ENCODE data around the gene NUP98.
A peak's percentile ranks its signal among the peaks of the same experiment; 100 is the strongest.
"Not testable (repeated sequence)": the region's sequence is repeated elsewhere in the genome, so short reads cannot be mapped to it uniquely, and the experiment has no call there.

The NUP98 gene

DNA sequence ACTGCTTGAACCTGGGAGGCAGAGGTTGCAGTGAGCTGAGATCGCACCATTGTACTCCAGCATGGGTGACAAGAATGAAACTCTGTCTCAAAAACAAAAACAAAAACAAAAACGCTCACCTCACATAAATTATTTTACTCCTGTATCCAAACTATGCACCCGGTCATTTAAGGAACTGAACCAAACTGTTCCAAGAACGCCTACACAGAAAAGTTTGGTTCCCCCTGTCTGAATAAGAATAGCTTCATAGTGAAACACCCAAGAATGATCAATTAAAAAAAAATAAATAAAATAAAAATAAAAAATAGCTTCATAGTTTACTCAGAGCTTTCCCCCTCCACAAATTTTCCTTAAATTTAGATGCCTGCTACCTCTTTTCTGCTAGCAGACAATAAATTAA lies 13.7 kb downstream of the NUP98 start:
- FAIRE-seq = no peak
- TF ChIP-seq POLR2A (IDR thresholded peaks at IDR 0.05; ENCODE audit: low read depth, low read length) (no peak), SPI1 (IDR thresholded peaks at IDR 0.05; ENCODE audit: low read depth, low read length) (peak; percentile 36; the same call in 1 of the 2 replicates)
- DNase-seq (ENCODE audit: insufficient read length, low spot score) = no peak

DNA sequence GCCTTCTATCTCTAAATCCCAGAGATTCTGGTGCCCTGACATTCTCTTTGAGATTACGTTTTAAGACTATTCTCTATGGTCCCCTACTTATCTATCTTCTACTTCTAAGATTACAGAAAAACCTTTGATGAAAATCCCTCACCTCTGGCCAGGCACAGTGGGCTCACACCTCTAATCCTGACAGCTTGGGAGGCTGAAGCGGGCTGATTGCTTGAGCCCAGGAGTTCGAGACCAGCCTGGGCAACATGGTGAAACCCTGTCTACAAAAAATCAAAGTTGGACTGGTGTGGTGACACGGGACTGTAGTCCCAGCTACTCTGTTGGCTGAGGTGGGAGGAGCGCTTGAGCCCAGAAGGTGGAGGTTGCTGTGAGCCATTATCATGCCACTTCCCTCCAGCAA lies 14.4 kb downstream of the NUP98 start:
- DNase-seq (ENCODE audit: insufficient read length, low spot score) (no peak), FAIRE-seq (no peak)
- TF ChIP-seq POLR2A (IDR thresholded peaks at IDR 0.05; ENCODE audit: low read depth, low read length) (no peak), SPI1 (IDR thresholded peaks at IDR 0.05; ENCODE audit: low read depth, low read length) (0 out of 2 replicates have a peak, but pooled peaks have one; percentile 11), POLR2AphosphoS5 (IDR thresholded peaks at IDR 0.05; ENCODE audit: low read depth, low read length) (no peak), TAF1 (IDR thresholded peaks at IDR 0.05; ENCODE audit: low read depth, low read length) (no peak)

DNA sequence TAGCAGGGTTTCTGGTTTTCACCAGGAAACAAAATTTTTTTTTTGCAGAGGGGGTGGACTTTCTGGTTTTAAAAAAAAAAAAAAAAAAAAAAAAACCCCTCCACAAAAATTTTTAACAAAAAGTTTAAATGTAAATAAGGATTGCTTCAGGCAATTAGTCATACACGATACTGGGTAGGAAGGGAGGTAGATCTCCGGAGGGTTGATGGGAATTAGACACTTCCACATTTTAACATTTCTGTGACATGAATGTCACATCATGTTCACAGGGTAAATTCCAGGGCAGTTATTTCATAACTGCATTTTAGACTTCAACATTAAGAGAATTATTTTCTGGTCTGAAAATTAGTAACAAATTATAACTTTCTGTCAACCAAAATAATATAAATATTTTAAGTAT lies 15.9 kb downstream of the NUP98 start:
- DNase-seq (ENCODE audit: insufficient read length, low spot score) (no peak), FAIRE-seq (peak; percentile 47)
- no peak for TF ChIP-seq PAX5 (IDR thresholded peaks at IDR 0.05; ENCODE audit: insufficient read depth, low read length, severe bottlenecking)
- TF ChIP-seq SPI1 (IDR thresholded peaks at IDR 0.05; ENCODE audit: low read depth, low read length) = peak; percentile 43; the same call in 1 of the 2 replicates

DNA sequence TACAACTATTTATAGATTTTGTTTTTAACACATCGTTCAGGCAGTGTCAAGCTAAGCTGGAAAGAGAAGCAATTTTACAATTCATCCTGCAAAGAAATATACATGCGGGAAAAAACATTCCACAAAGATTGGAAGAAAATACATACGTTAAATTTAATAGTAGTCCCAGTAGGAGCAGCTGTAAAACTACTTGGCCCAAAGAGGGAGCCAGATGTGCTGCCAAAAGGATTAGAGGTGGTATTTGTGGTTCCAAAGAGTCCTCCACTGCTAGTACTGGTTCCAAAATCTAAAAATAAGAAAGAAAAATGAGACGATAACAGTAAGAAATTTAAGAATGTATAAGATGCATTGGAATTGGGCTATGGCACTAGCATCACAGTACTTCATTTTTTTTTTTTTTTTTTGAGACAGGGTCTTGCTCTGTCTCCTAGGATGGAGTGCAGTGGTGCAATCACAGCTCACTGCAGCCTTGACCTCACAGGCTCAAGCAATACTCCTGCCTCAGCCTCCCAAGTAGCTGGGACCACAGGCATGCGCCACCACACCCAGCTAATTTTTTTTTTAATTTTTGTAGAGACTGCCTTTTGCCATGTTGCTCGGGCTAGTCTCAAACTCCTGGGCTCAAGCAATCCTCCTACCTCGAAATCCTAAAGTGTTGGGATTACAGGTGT lies 21.5 kb downstream of the NUP98 start:
- TF ChIP-seq POLR2A (IDR thresholded peaks at IDR 0.05; ENCODE audit: low read depth, low read length) = no peak
- TF ChIP-seq PAX5 (IDR thresholded peaks at IDR 0.05; ENCODE audit: insufficient read depth, low read length, severe bottlenecking) = no peak
- no peak for TF ChIP-seq SPI1 (IDR thresholded peaks at IDR 0.05; ENCODE audit: low read depth, low read length)
- no peak for TF ChIP-seq POLR2AphosphoS5 (IDR thresholded peaks at IDR 0.05; ENCODE audit: low read depth, low read length)
- no peak for TF ChIP-seq TAF1 (IDR thresholded peaks at IDR 0.05; ENCODE audit: low read depth, low read length)
- no peak for TF ChIP-seq POU2F2 (IDR thresholded peaks at IDR 0.05; ENCODE audit: low read depth, low read length)
- no peak for DNase-seq (ENCODE audit: insufficient read length, low spot score)
- no peak for FAIRE-seq

DNA sequence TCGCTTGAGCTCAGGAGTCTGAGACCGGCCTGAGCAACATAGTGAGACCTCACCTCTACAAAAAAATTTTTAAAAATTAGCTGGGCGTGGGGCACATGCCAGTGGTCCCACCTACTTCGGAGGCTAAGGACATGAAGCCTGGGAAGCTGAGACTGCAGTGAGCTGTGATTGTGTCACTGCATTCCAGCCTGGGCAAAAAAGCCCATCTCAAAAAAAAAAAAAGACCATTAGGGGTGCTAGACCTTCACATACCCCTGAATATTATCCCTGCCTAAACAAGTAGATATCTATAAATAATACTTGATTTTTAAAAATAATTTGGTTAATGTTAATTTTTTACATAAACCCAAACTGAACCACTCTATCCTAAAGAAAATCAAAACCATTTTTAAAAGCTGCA lies 24.2 kb downstream of the NUP98 start:
- no peak for FAIRE-seq
- TF ChIP-seq SPI1 (IDR thresholded peaks at IDR 0.05; ENCODE audit: low read depth, low read length) = no peak
- TF ChIP-seq POLR2A (IDR thresholded peaks at IDR 0.05; ENCODE audit: low read depth, low read length) = no peak
- TF ChIP-seq PAX5 (IDR thresholded peaks at IDR 0.05; ENCODE audit: insufficient read depth, low read length, severe bottlenecking) = no peak
- TF ChIP-seq TAF1 (IDR thresholded peaks at IDR 0.05; ENCODE audit: low read depth, low read length) = no peak
- no peak for TF ChIP-seq POLR2AphosphoS5 (IDR thresholded peaks at IDR 0.05; ENCODE audit: low read depth, low read length)
- no peak for TF ChIP-seq POU2F2 (IDR thresholded peaks at IDR 0.05; ENCODE audit: low read depth, low read length)
- no peak for DNase-seq (ENCODE audit: insufficient read length, low spot score)

DNA sequence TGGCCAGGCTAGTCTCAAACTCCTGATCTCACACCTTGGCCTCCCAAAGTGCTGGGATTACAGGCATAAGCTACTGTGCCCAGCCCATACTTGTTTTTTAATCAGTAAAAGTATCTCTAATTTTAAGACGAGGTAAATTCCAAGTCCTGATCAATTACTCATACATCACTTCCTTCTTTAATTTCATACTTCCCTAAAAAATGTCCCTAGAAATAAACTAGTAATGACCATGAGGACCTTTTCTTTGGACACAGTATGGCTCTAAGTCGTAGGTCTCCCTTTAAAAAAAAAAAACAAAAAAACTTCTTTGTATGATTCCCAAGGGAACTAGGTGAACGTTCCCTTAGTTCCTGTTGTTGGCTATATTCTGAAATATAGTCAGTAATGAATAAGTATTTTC lies 29.8 kb downstream of the NUP98 start:
- TF ChIP-seq SPI1 (IDR thresholded peaks at IDR 0.05; ENCODE audit: low read depth, low read length) (no peak), POLR2AphosphoS5 (IDR thresholded peaks at IDR 0.05; ENCODE audit: low read depth, low read length) (no peak)
- FAIRE-seq = no peak
- no peak for DNase-seq (ENCODE audit: insufficient read length, low spot score)

DNA sequence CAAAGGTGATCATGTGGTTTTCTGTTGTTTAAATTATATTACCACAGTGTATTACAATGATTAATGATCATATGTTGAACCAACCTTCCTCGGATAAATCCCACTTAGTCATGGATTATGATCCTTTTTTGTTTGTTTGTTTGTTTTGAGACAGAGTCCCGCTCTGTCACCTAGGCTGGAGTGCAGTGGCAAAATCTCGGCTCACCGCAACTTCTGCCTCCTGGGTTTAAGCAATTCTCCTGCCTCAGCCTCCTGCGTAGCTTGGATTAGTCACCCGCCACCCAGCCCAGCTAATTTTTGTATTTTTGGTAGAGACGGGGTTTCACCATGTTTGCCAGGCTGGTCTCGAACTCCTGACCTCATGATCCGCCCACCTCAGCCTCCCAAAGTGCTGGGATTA lies 30.5 kb downstream of the NUP98 start:
- not testable (repeated sequence) for DNase-seq (ENCODE audit: insufficient read length, low spot score); FAIRE-seq

DNA sequence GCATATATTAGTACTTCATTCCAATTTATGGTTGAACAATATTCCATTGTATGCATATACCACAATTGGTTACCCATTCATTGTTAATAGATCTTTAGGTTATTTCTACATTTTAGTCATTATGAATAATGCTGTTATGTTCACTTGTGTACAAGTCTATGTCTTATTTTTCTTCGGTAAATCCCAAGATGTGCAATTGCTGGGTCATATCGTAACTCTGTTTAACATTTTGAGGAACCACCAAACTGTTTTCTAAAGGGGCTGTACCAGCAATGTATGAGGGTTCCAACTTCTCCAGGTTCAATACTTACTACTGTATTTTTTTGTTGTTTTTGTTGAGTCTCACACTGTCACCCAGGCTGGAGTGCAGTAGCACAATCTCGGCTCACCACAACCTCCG lies 33.1 kb downstream of the NUP98 start:
- DNase-seq (ENCODE audit: insufficient read length, low spot score) (no peak), FAIRE-seq (no peak)
- TF ChIP-seq SPI1 (IDR thresholded peaks at IDR 0.05; ENCODE audit: low read depth, low read length) (no peak), PAX5 (IDR thresholded peaks at IDR 0.05; ENCODE audit: insufficient read depth, low read length, severe bottlenecking) (no peak), POLR2A (IDR thresholded peaks at IDR 0.05; ENCODE audit: low read depth, low read length) (no peak), POU2F2 (IDR thresholded peaks at IDR 0.05; ENCODE audit: low read depth, low read length) (no peak), TAF1 (IDR thresholded peaks at IDR 0.05; ENCODE audit: low read depth, low read length) (no peak), POLR2AphosphoS5 (IDR thresholded peaks at IDR 0.05; ENCODE audit: low read depth, low read length) (no peak)

DNA sequence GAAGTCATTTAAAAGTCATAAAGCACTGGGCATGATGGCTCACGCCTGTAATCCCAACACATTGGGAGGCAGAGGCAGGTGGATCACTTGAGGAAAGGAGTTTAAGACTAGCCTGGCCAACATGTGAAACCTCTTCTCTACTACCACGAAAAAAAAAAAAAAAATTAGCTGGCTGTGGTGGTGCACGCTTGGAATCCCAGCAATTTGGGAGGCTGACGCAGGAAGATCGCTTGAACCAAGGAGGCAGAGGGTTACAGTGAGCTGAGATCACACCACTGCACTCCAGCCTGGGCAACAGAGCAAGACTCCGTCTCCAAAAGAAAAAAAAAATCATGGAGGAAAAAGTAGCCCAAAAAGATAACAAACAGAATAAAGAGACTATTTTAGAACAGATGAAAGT lies 42.2 kb downstream of the NUP98 start:
- no peak for FAIRE-seq
- DNase-seq (ENCODE audit: insufficient read length, low spot score) = no peak
- no peak for TF ChIP-seq POLR2A (IDR thresholded peaks at IDR 0.05; ENCODE audit: low read depth, low read length)
- TF ChIP-seq POU2F2 (IDR thresholded peaks at IDR 0.05; ENCODE audit: low read depth, low read length) = no peak

DNA sequence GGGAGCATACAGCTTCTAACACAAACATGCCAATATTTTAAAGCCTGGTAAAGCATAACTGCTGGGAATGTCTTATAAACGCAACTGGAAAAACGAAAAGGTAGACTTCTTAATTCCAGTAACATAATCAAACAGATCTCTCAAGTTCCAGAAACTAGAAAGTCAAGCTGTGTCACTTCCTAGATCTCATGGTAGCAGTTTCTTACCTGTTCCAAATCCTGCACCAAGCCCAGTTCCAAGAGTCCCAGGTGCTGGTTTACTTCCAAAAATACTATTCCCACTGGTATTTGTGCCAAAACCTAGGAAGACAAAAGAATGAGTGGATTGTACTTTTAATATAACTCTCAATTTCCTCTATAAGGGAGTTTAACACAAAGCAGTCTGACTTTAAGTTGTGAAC lies 44.2 kb downstream of the NUP98 start:
- DNase-seq (ENCODE audit: insufficient read length, low spot score) (no peak), FAIRE-seq (no peak)
- no peak for TF ChIP-seq SPI1 (IDR thresholded peaks at IDR 0.05; ENCODE audit: low read depth, low read length)
- no peak for TF ChIP-seq TAF1 (IDR thresholded peaks at IDR 0.05; ENCODE audit: low read depth, low read length)
- TF ChIP-seq PAX5 (IDR thresholded peaks at IDR 0.05; ENCODE audit: insufficient read depth, low read length, severe bottlenecking) = no peak
- no peak for TF ChIP-seq POLR2A (IDR thresholded peaks at IDR 0.05; ENCODE audit: low read depth, low read length)
- no peak for TF ChIP-seq POU2F2 (IDR thresholded peaks at IDR 0.05; ENCODE audit: low read depth, low read length)

DNA sequence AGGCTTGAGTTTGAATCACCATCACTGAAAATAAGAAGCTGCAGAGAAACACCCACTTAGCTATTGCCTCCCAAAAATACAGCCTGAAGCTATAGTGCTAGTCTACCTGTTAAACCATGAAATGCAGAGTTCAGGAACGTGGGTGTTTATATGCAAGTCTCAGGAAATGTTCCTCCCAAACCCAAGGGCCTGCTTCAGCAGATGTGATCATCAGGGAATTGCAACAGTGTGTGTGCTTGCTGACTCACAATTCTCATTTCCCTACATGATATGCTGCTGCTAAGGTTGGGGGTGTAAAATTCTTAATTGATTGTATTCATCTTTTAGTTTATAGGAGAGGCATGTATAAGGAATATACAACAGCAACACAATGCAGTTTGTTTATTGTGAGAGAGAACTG lies 49.6 kb downstream of the NUP98 start:
- TF ChIP-seq PAX5 (IDR thresholded peaks at IDR 0.05; ENCODE audit: insufficient read depth, low read length, severe bottlenecking) = no peak
- no peak for TF ChIP-seq POLR2AphosphoS5 (IDR thresholded peaks at IDR 0.05; ENCODE audit: low read depth, low read length)
- TF ChIP-seq POU2F2 (IDR thresholded peaks at IDR 0.05; ENCODE audit: low read depth, low read length) = no peak
- TF ChIP-seq SPI1 (IDR thresholded peaks at IDR 0.05; ENCODE audit: low read depth, low read length) = no peak
- TF ChIP-seq POLR2A (IDR thresholded peaks at IDR 0.05; ENCODE audit: low read depth, low read length) = no peak
- no peak for TF ChIP-seq TAF1 (IDR thresholded peaks at IDR 0.05; ENCODE audit: low read depth, low read length)
- DNase-seq (ENCODE audit: insufficient read length, low spot score) = no peak
- no peak for FAIRE-seq

Measured in GM12891 (cell line).